Measurements from ENCODE around the gene HACE1. TPM values are rescaled to one million over a fixed set of nuclear protein-coding genes. Genes with fewer than 3 reads are reported as not detected.
"Not testable (repeated sequence)": the region's sequence is repeated elsewhere in the genome, so short reads cannot be mapped to it uniquely, and the experiment has no call there.

Gene HACE1
- total RNA-seq, 2 experiments from 2014 or later = 7.4 to 8.2 TPM

DNA sequence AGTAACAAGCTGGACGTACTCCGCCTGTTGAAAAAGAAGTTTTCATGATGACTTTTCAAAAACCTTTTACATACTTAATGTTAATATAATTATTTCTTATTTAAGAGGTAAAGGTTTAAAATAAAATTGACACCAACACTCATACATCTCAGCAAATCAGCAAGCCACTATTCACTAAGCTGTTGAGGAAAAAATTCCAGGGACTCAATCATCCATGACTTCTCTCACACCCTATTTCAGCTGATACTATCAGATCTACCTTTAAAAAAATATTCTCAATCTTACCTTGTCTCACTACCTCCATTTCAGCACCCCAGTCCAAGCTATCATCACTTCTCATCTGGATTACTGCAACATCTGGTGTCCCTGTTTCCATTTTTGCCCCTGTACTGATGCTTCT, 109.3 kb downstream of the HACE1 start:
- CTCF ChIA-PET = no interaction called here
- TF ChIP-seq CTCF (IDR thresholded peaks at IDR 0.05) = no peak
- no peaks in the 10 kb centered on the region for H3K27me3 ChIP-seq (ENCODE audit: control insufficient read depth in 1 of 2, insufficient read depth in 2 of 2, low read length in 2 of 2)
- H3K27ac ChIP-seq (ENCODE audit: low read depth in 1 of 2, low read length in 2 of 2) = no peak overlapping the region
- H3K9me3 Mint-ChIP-seq = peaks cover 10% of the 10 kb centered on the region
- ATAC-seq (ENCODE audit: poor library complexity) = no peak
- H3K9me3 ChIP-seq (ENCODE audit: control insufficient read depth in 1 of 2, insufficient read depth in 1 of 2, low read length in 2 of 2) = peaks cover 0 to 10% of the 10 kb centered on the region in 2 experiments
- no peak overlapping the region for H3K27ac Mint-ChIP-seq
- POLR2A ChIA-PET = no interaction called here
- H3K4me3 ChIP-seq (ENCODE audit: low read length) = no peak overlapping the region
- DNase-seq = no peak
- H3K4me3 Mint-ChIP-seq = no peak overlapping the region
- H3K36me3 ChIP-seq (ENCODE audit: insufficient read depth, low read length) = no peaks in the 10 kb centered on the region
- intact Hi-C loops (cut with DNase I, micrococcal nuclease) = no loop called here
- peaks cover 39% of the 10 kb centered on the region for H3K36me3 Mint-ChIP-seq (ENCODE audit: low read depth)
- H3K27me3 Mint-ChIP-seq = no peaks in the 10 kb centered on the region
- H3K4me1 Mint-ChIP-seq (ENCODE audit: low read depth) = no peaks in the 10 kb centered on the region
- no peaks in the 10 kb centered on the region for H3K4me1 ChIP-seq (ENCODE audit: insufficient read depth, low read length)

- ATAC-seq (ENCODE audit: poor library complexity); intact Hi-C loops (cut with DNase I, micrococcal nuclease); H3K36me3 ChIP-seq (ENCODE audit: insufficient read depth, low read length); POLR2A ChIA-PET; H3K4me3 ChIP-seq (ENCODE audit: low read length); CTCF ChIA-PET; H3K9me3 Mint-ChIP-seq; H3K27ac ChIP-seq (ENCODE audit: low read depth in 1 of 2, low read length in 2 of 2); H3K4me3 Mint-ChIP-seq; DNase-seq; H3K9me3 ChIP-seq (ENCODE audit: control insufficient read depth in 1 of 2, insufficient read depth in 1 of 2, low read length in 2 of 2); H3K4me1 ChIP-seq (ENCODE audit: insufficient read depth, low read length); H3K27me3 Mint-ChIP-seq; H3K27me3 ChIP-seq (ENCODE audit: control insufficient read depth in 1 of 2, insufficient read depth in 2 of 2, low read length in 2 of 2); H3K4me1 Mint-ChIP-seq (ENCODE audit: low read depth); H3K27ac Mint-ChIP-seq: not testable (repeated sequence)
- peaks cover 21% of the 10 kb centered on the region for H3K36me3 Mint-ChIP-seq (ENCODE audit: low read depth)
Measured at GRCh38 chr6:104739124-104739523, 120.6 kb downstream of the HACE1 start.

- not testable (repeated sequence) for H3K4me1 Mint-ChIP-seq (ENCODE audit: low read depth)
Measured at GRCh38 chr6:104737567-104737966, 122.2 kb downstream of the HACE1 start.

DNA sequence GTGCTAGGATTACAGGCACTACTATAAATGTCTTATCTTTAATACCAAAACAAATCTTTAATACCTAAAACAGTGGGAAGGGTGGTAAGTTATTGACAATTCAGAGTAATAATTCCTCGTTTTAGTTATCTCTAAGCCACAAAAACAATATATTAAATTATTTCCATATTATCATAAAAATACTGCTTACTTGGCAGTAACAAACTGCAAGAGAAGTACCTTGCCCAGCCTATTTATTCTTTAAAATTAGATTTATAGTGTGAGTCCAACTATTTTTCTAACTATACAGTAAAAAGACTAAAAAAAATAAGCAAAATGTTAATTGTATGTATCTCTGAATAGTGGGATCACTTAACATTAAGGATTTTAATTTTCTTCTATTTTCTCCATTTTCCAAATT, 123.2 kb downstream of the HACE1 start:
- POLR2A ChIA-PET = no interaction called here
- no peaks in the 10 kb centered on the region for H3K27me3 Mint-ChIP-seq
- intact Hi-C loops (cut with DNase I, micrococcal nuclease) = no loop called here

More at GRCh38 chr6:104737567-104737966, 122.2 kb downstream of the HACE1 start:
- POLR2A ChIA-PET; H3K36me3 ChIP-seq (ENCODE audit: insufficient read depth, low read length); H3K27me3 ChIP-seq (ENCODE audit: control insufficient read depth in 1 of 2, insufficient read depth in 2 of 2, low read length in 2 of 2); CTCF ChIA-PET; H3K4me3 ChIP-seq (ENCODE audit: low read length); H3K27ac ChIP-seq (ENCODE audit: low read depth in 1 of 2, low read length in 2 of 2); H3K9me3 Mint-ChIP-seq; intact Hi-C loops (cut with DNase I, micrococcal nuclease); H3K4me3 Mint-ChIP-seq; H3K27me3 Mint-ChIP-seq; H3K4me1 ChIP-seq (ENCODE audit: insufficient read depth, low read length); H3K27ac Mint-ChIP-seq; ATAC-seq (ENCODE audit: poor library complexity); H3K9me3 ChIP-seq (ENCODE audit: control insufficient read depth in 1 of 2, insufficient read depth in 1 of 2, low read length in 2 of 2); DNase-seq: not testable (repeated sequence)
- peaks cover 18% of the 10 kb centered on the region for H3K36me3 Mint-ChIP-seq (ENCODE audit: low read depth)

More for the DNA sequence above, 123.2 kb downstream of the HACE1 start:
- CTCF ChIA-PET = no interaction called here
- Mint-ChIP-seq H3K36me3 (ENCODE audit: low read depth) (peaks cover 24% of the 10 kb centered on the region), H3K4me3 (no peak overlapping the region), H3K9me3 (no peaks in the 10 kb centered on the region), H3K27ac (no peak overlapping the region), H3K4me1 (ENCODE audit: low read depth) (no peaks in the 10 kb centered on the region)
- DNase-seq (no peak), ATAC-seq (ENCODE audit: poor library complexity) (no peak)
- Histone ChIP-seq H3K27me3 (ENCODE audit: control insufficient read depth in 1 of 2, insufficient read depth in 2 of 2, low read length in 2 of 2) (no peaks in the 10 kb centered on the region), H3K27ac (ENCODE audit: low read depth in 1 of 2, low read length in 2 of 2) (no peak overlapping the region), H3K9me3 (ENCODE audit: control insufficient read depth in 1 of 2, insufficient read depth in 1 of 2, low read length in 2 of 2) (no peaks in the 10 kb centered on the region), H3K4me1 (ENCODE audit: insufficient read depth, low read length) (no peaks in the 10 kb centered on the region), H3K36me3 (ENCODE audit: insufficient read depth, low read length) (no peaks in the 10 kb centered on the region), H3K4me3 (ENCODE audit: low read length) (no peak overlapping the region)
- TF ChIP-seq CTCF (IDR thresholded peaks at IDR 0.05) = no peak
